IMR-90 (cell line): ENCODE measurements around the gene GTF3C4.

Experiments
- CHD1 ChIP-seq: IDR thresholded peaks from 2 replicates; pipeline ENCODE4 v1.6.1; 2012; ENCODE audit warnings: low read depth, low read length, improper control_type of control experiment
- CTCF ChIP-seq: conservative IDR thresholded peaks from 2 replicates; pipeline ENCODE4 v1.5.1; 2012; ENCODE audit warnings: mild to moderate bottlenecking, low read depth, low read length, improper control_type of control experiment
- MAFK ChIP-seq: IDR thresholded peaks from 2 replicates; pipeline ENCODE4 v1.6.1; 2012; ENCODE audit warnings: low read depth, low read length, improper control_type of control experiment
- MAZ ChIP-seq: IDR thresholded peaks from 2 replicates; pipeline ENCODE4 v1.6.1; 2012; ENCODE audit warnings: low read depth, mild to moderate bottlenecking, low read length, improper control_type of control experiment, moderate library complexity, borderline replicate concordance
- POLR2A ChIP-seq: IDR thresholded peaks from 2 replicates; pipeline ENCODE4 v1.6.1; 2012; ENCODE audit warnings: mild to moderate bottlenecking, low read depth, low read length
- RFX5 ChIP-seq: IDR thresholded peaks from 2 replicates; pipeline ENCODE4 v1.8.0; 2012; ENCODE audit warnings: low read depth, mild to moderate bottlenecking, low read length, moderate library complexity
- SMC3 ChIP-seq: fragments of 150-350 bp; IDR thresholded peaks from 2 replicates; pipeline ENCODE4 v1.6.1; 2016; ENCODE audit warnings: low read depth, mild to moderate bottlenecking, antibody characterized with exemption, low read length, moderate library complexity
- USF2 ChIP-seq: fragments of 150-350 bp; IDR thresholded peaks from 2 replicates; pipeline ENCODE4 v1.6.1; 2017; ENCODE audit warnings: mild to moderate bottlenecking, antibody characterized with exemption, low read length, low read depth

GRCh38 chr9:132632413-132633129, 37.7 kb upstream of the GTF3C4 start:
- TF ChIP-seq SMC3 (no peak), CTCF (no peak), POLR2A (no peak), USF2 (no peak), RFX5 (no peak), CHD1 (no peak), MAZ (no peak), MAFK (no peak)
